ENCODE results near the gene PLCH2. TPM values are rescaled to one million over a fixed set of nuclear protein-coding genes. Genes with fewer than 3 reads are reported as not detected.

The PLCH2 gene
- total and polyA plus RNA-seq, 12 donors: 0.06 to 0.51 (median 0.10) TPM; not detected in 2

DNA sequence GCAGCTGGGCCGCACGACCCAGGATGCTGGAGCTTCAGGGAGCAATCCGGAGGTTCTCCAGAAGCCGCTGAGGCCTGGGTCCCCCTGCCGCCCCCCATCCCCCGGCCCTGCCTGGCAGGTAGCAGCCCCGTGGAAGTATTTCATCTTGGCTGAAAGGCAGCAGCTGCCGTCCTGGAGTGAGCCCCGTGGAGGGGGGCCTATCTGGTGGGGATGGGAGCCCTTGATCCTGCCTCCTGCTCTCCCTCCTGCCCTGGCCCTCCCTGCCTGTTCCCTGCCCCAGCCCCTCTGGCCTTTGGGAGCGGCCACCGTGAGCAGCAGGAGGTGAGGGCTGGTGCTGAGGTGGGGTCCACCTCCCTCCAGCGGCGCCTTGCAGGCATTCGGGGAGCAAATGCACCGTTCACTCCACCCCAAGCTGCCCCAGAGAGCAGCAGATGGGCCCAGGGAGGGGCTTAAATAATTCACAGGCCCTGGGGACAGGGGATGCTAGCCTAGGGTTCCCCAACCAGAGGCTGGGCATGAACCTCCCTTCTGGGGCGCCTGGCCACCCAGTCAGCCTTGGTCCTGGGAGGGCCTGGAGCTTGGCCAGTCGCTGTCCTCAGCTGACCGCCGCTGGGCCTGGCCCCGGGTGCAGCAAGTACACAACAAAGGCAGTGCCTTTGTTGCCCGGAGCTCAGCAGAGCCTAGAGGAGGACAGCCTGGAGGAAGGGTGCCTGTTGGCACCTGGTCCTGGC, 23.7 kb upstream of the PLCH2 start:
- DNase-seq: no peak
- Histone ChIP-seq H3K27ac (no peak overlapping the region), H3K36me3 (no peaks in the 10 kb centered on the region), H3K4me1 (no peaks in the 10 kb centered on the region), H3K4me3 (no peak overlapping the region), H3K9me3 (no peaks in the 10 kb centered on the region), H3K27me3 (peaks cover 6 to 93% (median 82%) of the 10 kb centered on the region in 7 donors)
- WGBS, 2 donors: 42 to 47% methylated on average over 19 to 21 of the region's 21 CpGs
- intact Hi-C loops (cut with DNase I): no loop called here
- no peak for ATAC-seq
- TF ChIP-seq, protein P1, sequence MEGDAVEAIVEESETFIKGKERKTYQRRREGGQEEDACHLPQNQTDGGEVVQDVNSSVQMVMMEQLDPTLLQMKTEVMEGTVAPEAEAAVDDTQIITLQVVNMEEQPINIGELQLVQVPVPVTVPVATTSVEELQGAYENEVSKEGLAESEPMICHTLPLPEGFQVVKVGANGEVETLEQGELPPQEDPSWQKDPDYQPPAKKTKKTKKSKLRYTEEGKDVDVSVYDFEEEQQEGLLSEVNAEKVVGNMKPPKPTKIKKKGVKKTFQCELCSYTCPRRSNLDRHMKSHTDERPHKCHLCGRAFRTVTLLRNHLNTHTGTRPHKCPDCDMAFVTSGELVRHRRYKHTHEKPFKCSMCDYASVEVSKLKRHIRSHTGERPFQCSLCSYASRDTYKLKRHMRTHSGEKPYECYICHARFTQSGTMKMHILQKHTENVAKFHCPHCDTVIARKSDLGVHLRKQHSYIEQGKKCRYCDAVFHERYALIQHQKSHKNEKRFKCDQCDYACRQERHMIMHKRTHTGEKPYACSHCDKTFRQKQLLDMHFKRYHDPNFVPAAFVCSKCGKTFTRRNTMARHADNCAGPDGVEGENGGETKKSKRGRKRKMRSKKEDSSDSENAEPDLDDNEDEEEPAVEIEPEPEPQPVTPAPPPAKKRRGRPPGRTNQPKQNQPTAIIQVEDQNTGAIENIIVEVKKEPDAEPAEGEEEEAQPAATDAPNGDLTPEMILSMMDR (IDR thresholded peaks at IDR 0.05): no peak

- no peak overlapping the region for H3K27ac ChIP-seq
- H3K36me3 ChIP-seq: no peaks in the 10 kb centered on the region
- H3K27me3 ChIP-seq: peaks cover 6 to 88% (median 77%) of the 10 kb centered on the region in 7 donors
- no peak for DNase-seq
- TF ChIP-seq, protein P1 (IDR thresholded peaks at IDR 0.05): no peak
- ATAC-seq: no peak
- intact Hi-C loops (cut with DNase I): no loop called here
- H3K4me1 ChIP-seq: no peaks in the 10 kb centered on the region
- H3K9me3 ChIP-seq: no peaks in the 10 kb centered on the region
- H3K4me3 ChIP-seq: no peak overlapping the region
- 71 to 76% methylated on average over 19 of the region's 19 CpGs for WGBS, 2 donors
Observed at GRCh38 chr1:2452932-2453315, 23.2 kb upstream of the PLCH2 start.

GRCh38 chr1:2454227-2454626, 21.9 kb upstream of the PLCH2 start:
- no peak overlapping the region for H3K27ac ChIP-seq
- ATAC-seq (no peak), DNase-seq (no peak)
- intact Hi-C loops (cut with DNase I): no loop called here
- H3K4me1 ChIP-seq: no peaks in the 10 kb centered on the region
- TF ChIP-seq, protein P1 (IDR thresholded peaks at IDR 0.05): no peak
- H3K27me3 ChIP-seq: peaks cover 6 to 77% (median 66%) of the 10 kb centered on the region in 7 donors
- 69 to 83% methylated on average over 10 of the region's 10 CpGs for WGBS, 2 donors
- H3K9me3 ChIP-seq: no peaks in the 10 kb centered on the region
- no peaks in the 10 kb centered on the region for H3K36me3 ChIP-seq
- no peak overlapping the region for H3K4me3 ChIP-seq

- intact Hi-C loops (cut with DNase I): no loop called here
- Histone ChIP-seq H3K27ac (no peak overlapping the region), H3K27me3 (peaks cover 6 to 68% (median 61%) of the 10 kb centered on the region in 7 donors), H3K36me3 (no peaks in the 10 kb centered on the region), H3K4me3 (no peak overlapping the region), H3K9me3 (no peaks in the 10 kb centered on the region), H3K4me1 (peaks cover 0 to 10% (median 4%) of the 10 kb centered on the region in 9 donors)
- TF ChIP-seq, protein P1 (IDR thresholded peaks at IDR 0.05): no peak
- 66 to 69% methylated on average over 21 of the region's 21 CpGs for WGBS, 2 donors
- no peak for ATAC-seq
- no peak for DNase-seq
Observed at GRCh38 chr1:2455757-2456156, 20.3 kb upstream of the PLCH2 start.
